ENCODE data around the gene KLHL22. TPM values are rescaled to one million over a fixed set of nuclear protein-coding genes. Genes with fewer than 3 reads are reported as not detected.

KLHL22 gene
- total and polyA plus RNA-seq, 2 of the 13 experiments (the other 11 are each of a cell fraction or from before 2014, with no cell fraction given): 10.9 to 14.8 TPM

GRCh38 chr22:20398420-20398819, 97.2 kb downstream of the KLHL22 start (continued):
- TF ChIP-seq NFAT5 (CRISPR knock-in tag; IDR thresholded peaks at IDR 0.05) (no peak), ZFP36L2 (CRISPR knock-in tag; IDR thresholded peaks at IDR 0.05) (no peak), AFF4 (CRISPR knock-in tag; IDR thresholded peaks at IDR 0.05) (no peak), ZNF766 (CRISPR knock-in tag; IDR thresholded peaks at IDR 0.05; ENCODE audit: borderline replicate concordance) (no peak), MIER2 (CRISPR knock-in tag; IDR thresholded peaks at IDR 0.05) (no peak), TEAD2 (CRISPR knock-in tag; IDR thresholded peaks at IDR 0.05) (no peak)

Measured in HepG2 (cell line).